ENCODE measurements around the gene EBNA1BP2. TPM values are rescaled to one million over a fixed set of nuclear protein-coding genes. Genes with fewer than 3 reads are reported as not detected.

Gene EBNA1BP2
- polyA plus RNA-seq, 1 donor from 2014 or later, result 102 TPM

GRCh38 chr1:43149889-43150288 lies 22.2 kb downstream of the EBNA1BP2 start:
- TF ChIP-seq MXI1 (conservative IDR thresholded peaks at IDR 0.05; ENCODE audit: poor library complexity, severe bottlenecking) (no peak), REST (IDR thresholded peaks at IDR 0.05; ENCODE audit: borderline replicate concordance) (no peak), SMC3 (conservative IDR thresholded peaks at IDR 0.05; ENCODE audit: poor library complexity) (no peak), EP300 (conservative IDR thresholded peaks at IDR 0.05; ENCODE audit: poor library complexity, severe bottlenecking) (no peak), POLR2AphosphoS5 (IDR thresholded peaks at IDR 0.05) (no peak), RAD21 (conservative IDR thresholded peaks at IDR 0.05) (no peak)
- Histone ChIP-seq H2AFZ (ENCODE audit: low read depth, low read length) (no peak overlapping the region), H3K79me2 (replicated peaks; ENCODE audit: insufficient read depth, low read length) (no peaks in the 10 kb centered on the region), H3K4me3 (ENCODE audit: low read length) (no peak overlapping the region), H3K9me2 (ENCODE audit: insufficient read depth, low read length) (no peaks in the 10 kb centered on the region), H3K9ac (ENCODE audit: low read length) (no peak overlapping the region), H3K9me3 (ENCODE audit: low read length) (no peaks in the 10 kb centered on the region), H3K27me3 (ENCODE audit: insufficient read depth, low read depth, low read length) (no peaks in the 10 kb centered on the region), H3K4me2 (ENCODE audit: low read length) (no peak overlapping the region), H3K36me3 (ENCODE audit: insufficient read depth, low read length) (no peaks in the 10 kb centered on the region), H3F3A (ENCODE audit: insufficient read depth, low read length, poor library complexity, severe bottlenecking) (no peaks in the 10 kb centered on the region), H3K27ac (ENCODE audit: low read length) (no peak overlapping the region), H4K20me1 (ENCODE audit: insufficient read depth) (no peaks in the 10 kb centered on the region)

GRCh38 chr1:43147625-43148327 lies 24.3 kb downstream of the EBNA1BP2 start:
- no peaks in the 10 kb centered on the region for H3K27me3 ChIP-seq (ENCODE audit: insufficient read depth, low read depth, low read length)
- H3K4me2 ChIP-seq (ENCODE audit: low read length), result peak overlapping the region; percentile 75
- no peaks in the 10 kb centered on the region for H4K20me1 ChIP-seq (ENCODE audit: insufficient read depth)
- no peaks in the 10 kb centered on the region for H3K36me3 ChIP-seq (ENCODE audit: insufficient read depth, low read length)
- H2AFZ ChIP-seq (ENCODE audit: low read depth, low read length), result peak overlapping the region; percentile 25
- H3K27ac ChIP-seq (ENCODE audit: low read length), result no peak overlapping the region
- H3K9me2 ChIP-seq (ENCODE audit: insufficient read depth, low read length), result no peaks in the 10 kb centered on the region
- peak overlapping the region; percentile 76 for H3K4me3 ChIP-seq (ENCODE audit: low read length)
- H3K9me3 ChIP-seq (ENCODE audit: low read length), result no peaks in the 10 kb centered on the region
- H3F3A ChIP-seq (ENCODE audit: insufficient read depth, low read length, poor library complexity, severe bottlenecking), result no peaks in the 10 kb centered on the region
- peak overlapping the region; percentile 15 for H3K9ac ChIP-seq (ENCODE audit: low read length)
- TF ChIP-seq EP300 (conservative IDR thresholded peaks at IDR 0.05; ENCODE audit: poor library complexity, severe bottlenecking), result no peak
- no peak for TF ChIP-seq POLR2AphosphoS5 (IDR thresholded peaks at IDR 0.05)
- peak; percentile 99 for TF ChIP-seq MXI1 (conservative IDR thresholded peaks at IDR 0.05; ENCODE audit: poor library complexity, severe bottlenecking)
- TF ChIP-seq REST (IDR thresholded peaks at IDR 0.05; ENCODE audit: borderline replicate concordance), result no peak
- peak; percentile 26 for TF ChIP-seq RAD21 (conservative IDR thresholded peaks at IDR 0.05)
- no peak for TF ChIP-seq TAF1 (IDR thresholded peaks at IDR 0.05; ENCODE audit: low read depth)
- TF ChIP-seq EZH2 (IDR thresholded peaks at IDR 0.05; ENCODE audit: borderline replicate concordance, insufficient read depth, low read length, poor library complexity, severe bottlenecking), result no peak
- TF ChIP-seq CTCF (IDR thresholded peaks at IDR 0.05; ENCODE audit: poor library complexity, severe bottlenecking), result no peak
- TF ChIP-seq SMC3 (conservative IDR thresholded peaks at IDR 0.05; ENCODE audit: poor library complexity), result no peak
- no peaks in the 10 kb centered on the region for H3K79me2 ChIP-seq (replicated peaks; ENCODE audit: insufficient read depth, low read length)

All from neural cell (in vitro differentiated cells).